AG20443 (cell line): ENCODE measurements around the gene EGF.
A peak's percentile ranks its signal among the peaks of the same experiment; 100 is the strongest.

Source experiments
- DNase-seq: peaks from one replicate; pipeline ENCODE4 v3.0.0; 2012; ENCODE audit warnings: low spot score, mixed read lengths

EGF gene

GRCh38 chr4:109994415-109994827, 81.7 kb downstream of the EGF start:
- DNase-seq, result no peak

- DNase-seq, result no peak
Measured at GRCh38 chr4:109996526-109996925, 83.8 kb downstream of the EGF start.

DNA sequence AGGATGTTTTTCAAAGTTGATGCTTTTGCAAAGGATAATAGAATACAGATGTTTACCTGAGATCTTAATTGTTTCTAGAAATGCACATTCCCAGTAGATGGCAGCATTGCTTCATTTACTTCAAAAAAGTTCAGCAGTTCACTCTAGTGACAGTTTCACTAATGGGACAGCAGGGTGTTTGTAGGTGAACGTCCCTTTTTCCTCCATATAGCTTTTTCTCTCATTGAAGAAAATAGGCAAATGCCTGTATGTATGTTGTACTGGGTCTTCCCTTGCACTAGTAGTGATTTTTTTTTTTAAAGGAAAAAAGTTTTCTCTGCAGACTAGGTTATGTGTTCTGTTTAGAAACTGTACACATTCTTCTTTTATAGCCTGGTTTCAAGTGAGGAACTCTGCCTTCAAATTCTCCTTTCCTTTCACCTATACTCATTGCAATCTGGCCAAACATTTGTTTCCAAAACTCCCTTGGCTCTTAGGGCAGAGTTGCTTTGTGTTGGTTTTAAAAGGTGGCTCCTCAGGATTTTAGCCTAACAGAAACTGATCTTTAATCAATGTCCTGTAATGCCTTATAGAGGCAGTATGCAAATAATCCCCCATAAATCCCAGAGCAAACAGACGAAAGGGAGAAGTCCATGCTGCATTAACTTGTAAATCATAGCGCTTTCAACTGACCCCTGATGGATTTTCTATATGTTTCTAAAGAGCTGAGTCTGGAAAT, 86.3 kb downstream of the EGF start:
- peak; percentile 57 for DNase-seq

- DNase-seq, result no peak
Measured at GRCh38 chr4:109999585-109999912, 86.9 kb downstream of the EGF start.

- no peak for DNase-seq
Measured at GRCh38 chr4:110002326-110002725, 89.6 kb downstream of the EGF start.

DNA sequence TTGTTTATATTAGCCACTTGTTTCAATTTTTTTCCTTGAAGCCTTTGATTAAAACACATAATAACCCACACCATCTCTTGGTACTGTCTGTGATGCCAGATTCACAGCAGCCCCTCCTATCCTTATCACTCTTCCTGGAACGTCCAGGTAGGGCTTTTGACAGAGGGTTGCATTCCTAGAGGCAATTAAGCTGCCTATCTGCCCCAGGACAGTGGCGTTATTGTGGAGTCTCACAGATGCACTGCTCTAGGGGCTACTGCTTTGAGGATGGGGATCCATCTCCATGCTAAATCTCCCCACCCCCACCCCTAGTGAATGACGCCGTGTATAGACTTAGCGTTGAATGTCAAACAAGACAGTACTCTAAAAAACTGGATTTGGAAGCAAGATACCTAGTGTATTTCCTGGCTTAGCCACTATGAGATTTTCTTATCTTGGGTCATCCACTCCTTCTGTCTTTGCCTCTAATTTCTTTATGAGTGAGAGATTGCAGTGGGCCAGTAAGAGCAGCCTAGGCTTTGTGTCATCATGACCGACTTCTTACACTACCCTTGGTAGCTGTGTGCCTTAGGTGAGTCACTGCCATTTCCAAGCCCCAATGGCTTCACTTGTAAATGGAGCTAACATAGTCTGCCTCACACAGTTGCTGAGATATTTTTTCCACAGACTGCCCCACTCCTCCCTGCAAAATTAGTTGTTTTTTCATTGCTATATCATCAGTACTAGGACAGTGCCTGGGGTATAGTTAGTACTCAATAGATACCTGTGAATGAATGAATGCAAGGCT, 90.9 kb downstream of the EGF start:
- DNase-seq, result no peak

DNA sequence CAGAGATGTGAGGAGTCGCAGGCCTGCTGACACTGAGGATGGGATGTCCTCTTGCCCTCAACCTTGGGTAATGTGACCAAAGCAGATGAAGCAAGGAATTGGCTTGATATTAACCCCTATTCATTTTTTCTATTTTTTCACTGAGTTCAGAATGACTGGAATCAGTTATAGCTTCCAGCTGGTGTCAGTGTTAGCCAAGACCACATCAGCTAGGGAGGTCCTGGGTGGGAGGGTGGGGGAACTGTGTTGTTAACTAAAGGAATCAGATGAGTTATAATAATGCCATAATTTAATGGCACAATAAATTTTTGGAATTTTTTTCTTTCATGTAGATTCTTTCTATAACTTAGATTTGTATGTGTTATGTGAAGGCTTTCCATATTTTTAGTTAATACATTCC, 91.9 kb downstream of the EGF start:
- no peak for DNase-seq

DNA sequence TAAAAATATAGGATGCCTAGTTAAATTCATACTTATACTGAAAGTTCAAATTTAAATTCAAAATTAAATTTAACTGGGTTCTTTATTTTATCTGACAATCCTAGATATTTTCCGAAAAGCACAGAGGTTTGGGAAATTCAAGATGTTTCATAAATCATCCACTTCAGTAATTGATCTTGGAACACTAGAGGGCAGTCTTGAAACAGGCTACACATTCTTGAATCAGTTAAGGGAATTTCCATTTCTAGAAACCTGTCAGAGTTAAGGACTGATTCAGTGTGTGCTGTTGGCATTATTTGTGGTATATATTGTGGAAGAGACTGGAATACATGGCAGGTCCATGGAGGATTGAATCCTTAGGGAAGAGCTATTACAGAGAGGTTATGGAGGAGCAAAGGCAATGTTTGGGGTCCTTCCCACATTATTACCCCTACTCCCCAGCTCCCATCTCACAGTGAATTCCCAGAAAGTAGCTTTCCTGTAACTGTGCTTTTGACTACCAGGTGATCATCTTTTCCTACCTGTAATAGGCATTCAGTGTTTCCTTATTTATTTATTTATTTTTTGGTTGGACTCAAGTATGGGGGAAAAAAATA, 92.9 kb downstream of the EGF start:
- DNase-seq, result peak; percentile 69

GRCh38 chr4:110007217-110007616, 94.5 kb downstream of the EGF start:
- DNase-seq, result no peak

DNA sequence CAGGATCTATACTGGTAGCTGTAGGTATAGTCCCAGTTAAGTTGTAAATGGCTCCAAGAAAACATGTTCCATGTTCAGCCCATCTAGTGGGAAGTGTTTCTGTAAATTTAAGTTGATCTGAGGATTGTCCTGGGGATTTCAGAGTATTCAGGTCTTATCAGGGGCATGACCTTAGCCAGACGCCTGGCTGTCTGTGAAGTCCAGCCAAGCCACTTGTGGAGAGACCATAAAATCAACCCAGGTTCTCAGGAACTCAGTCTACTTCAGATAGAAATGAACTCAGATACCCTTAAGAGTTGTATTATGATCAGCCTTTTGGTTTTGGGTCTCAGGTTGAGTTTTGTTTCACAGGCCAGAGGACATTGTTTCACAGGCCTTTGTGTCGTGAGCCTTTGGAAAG, 95.9 kb downstream of the EGF start:
- no peak for DNase-seq

GRCh38 chr4:110009550-110009949, 96.9 kb downstream of the EGF start:
- DNase-seq, result no peak

- DNase-seq, result no peak
Measured at GRCh38 chr4:110010797-110011196, 98.1 kb downstream of the EGF start.

GRCh38 chr4:110012917-110013316, 100.2 kb downstream of the EGF start:
- no peak for DNase-seq

DNA sequence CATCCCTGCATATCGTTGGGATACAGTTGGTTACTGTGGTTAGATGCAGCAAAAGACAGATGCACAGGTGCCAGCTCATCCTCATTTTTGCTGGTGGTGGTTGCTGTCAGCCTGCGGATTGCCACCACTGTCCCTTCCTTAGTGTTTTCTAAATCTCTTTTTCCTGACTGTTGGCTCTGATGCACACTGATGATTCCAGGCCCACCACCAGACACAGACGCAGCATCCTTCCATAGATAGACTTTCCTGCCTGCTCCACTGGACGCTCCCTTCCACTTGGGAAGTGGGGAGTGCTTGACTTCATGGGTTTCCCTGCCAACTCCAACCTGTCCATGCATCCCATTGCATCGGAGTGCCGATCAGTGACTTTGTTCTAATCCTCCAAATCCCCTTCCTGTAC, 101.5 kb downstream of the EGF start:
- no peak for DNase-seq

- no peak for DNase-seq
Measured at GRCh38 chr4:110019153-110019552, 106.5 kb downstream of the EGF start.

- DNase-seq, result peak; percentile 48
Measured at GRCh38 chr4:110020139-110020538, 107.5 kb downstream of the EGF start.

DNA sequence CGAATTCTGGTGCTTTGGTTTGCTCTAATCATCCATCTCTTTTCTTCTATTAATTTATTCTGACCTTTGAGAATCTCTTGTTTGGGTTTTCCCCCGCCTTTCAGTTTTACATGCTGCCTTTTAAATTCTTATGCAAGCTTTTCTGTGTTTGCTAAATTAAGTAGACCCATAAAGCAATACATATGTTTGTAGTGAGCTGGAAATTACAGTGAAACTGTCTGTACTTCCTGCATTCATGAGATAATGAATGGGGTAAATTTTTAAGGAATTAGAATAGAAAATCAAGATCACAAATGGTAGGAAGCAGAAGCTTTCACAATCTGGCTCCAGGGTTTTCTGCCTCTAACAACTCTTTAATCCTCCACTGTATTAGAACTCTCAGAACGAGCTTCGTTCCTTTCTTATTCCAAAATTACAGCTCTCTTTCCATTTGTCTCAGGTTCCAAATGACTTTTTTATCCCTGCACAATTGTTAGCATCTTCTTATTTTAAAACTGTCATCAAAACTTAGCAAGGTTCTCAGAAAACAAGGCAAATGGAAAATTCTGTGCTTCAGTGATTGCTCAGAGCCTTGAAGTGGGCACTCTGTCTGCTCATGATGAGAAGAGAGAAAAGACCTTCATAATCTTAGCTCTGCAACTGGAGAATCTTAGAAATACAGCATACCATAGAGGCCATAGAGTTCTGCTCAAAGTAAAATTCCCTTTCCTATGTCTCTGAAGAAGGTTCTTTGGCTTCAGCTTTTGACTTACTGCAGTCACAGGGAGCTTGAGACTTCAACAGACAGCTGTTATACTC, 108.2 kb downstream of the EGF start:
- no peak for DNase-seq

DNA sequence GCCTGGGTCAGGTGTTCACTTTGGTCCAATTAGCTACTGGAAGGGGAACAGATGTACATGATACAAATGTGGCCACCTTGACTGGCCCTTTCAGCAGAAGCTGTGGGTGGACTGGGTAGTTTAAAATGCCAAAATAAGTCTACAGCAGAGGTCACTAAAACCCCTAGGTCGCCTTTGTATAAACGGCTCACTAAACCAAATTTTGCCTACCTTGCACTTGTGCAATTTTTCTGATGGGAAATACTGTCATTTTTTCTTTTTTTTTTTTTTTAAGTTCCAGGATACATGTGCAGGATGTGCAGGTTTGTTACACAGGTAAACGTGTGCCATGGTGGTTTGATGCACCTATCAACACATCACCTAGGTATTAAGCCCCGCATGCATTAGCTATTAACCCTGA, 109.8 kb downstream of the EGF start:
- DNase-seq, result no peak

GRCh38 chr4:110025056-110025455, 112.4 kb downstream of the EGF start:
- DNase-seq, result no peak

GRCh38 chr4:110025718-110026117, 113.0 kb downstream of the EGF start:
- no peak for DNase-seq

DNA sequence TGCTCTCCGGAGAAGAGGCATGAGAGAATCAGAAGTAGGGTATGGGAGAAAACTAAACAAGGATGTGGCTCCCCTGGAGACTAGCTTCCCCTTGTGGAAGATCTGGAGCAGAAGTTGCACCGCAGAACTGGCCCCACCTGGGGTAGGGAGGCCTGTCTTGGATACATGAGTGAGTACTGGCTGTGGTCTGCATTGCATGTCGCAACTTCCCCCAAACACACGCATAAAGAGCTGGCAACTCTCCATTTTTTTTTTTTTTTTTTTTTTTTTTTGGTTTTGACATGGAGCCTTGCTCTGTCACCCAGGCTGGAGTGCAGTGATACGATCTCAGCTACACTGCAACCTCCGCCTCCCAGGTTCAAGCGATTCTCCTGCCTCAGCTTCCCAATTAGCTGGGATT, 119.9 kb downstream of the EGF start:
- no peak for DNase-seq

DNA sequence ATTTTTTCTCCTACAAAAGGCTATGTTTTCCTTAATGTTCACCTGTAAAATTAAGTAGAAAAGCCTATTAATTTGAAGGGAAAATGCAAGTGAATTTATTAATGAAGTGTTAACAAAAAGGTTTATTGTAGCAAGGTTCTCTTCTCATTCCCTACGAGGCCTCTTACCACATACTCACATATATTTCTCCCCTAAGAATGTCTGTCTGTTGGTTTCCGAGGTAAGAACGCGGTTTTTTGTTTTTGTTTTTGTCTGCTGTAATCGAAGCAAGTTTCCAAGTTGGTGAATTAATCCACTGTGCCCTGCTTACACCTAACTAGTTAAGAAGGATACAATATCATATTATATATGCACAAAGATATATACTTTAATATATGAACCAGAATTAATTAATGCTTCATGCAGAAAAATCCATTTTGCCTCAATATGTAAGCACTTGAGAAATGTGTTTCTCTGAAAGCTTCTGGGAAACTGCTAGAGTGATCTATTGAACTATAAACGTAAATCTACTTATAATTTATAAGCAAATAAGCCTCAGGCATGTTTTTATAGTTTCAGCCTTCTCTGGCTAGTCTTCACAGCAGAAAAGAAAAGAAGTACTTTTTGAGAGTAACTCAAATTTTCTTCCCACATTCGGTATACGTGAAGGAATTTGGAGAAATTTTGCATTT, 120.8 kb downstream of the EGF start:
- DNase-seq, result no peak
